Measurements from ENCODE around the gene CCDC137. TPM values are rescaled to one million over a fixed set of nuclear protein-coding genes. Genes with fewer than 3 reads are reported as not detected.

The CCDC137 gene
- total and polyA plus RNA-seq, 2 of the 13 experiments (the other 11 are each of a cell fraction or from before 2014, with no cell fraction given), result 14.6 to 39.1 TPM

- TF ChIP-seq RAD21 (CRISPR knock-in tag; IDR thresholded peaks at IDR 0.05) (peak; percentile 47), MBD4 (IDR thresholded peaks at IDR 0.05; ENCODE audit: borderline replicate concordance, low read length) (no peak), NFIC (IDR thresholded peaks at IDR 0.05; ENCODE audit: low read length) (no peak), ZBTB34 (CRISPR knock-in tag; IDR thresholded peaks at IDR 0.05) (0 out of 2 replicates have a peak, but pooled peaks have one; percentile 15), MAZ (IDR thresholded peaks at IDR 0.05; ENCODE audit: borderline replicate concordance, low read depth, low read length) (peak; percentile 46; the same call in 1 of the 2 replicates), MAZ (CRISPR knock-in tag; IDR thresholded peaks at IDR 0.05; ENCODE audit: low read depth) (peak; percentile 91), ZNF773 (CRISPR knock-in tag; IDR thresholded peaks at IDR 0.05; ENCODE audit: borderline replicate concordance) (no peak; the same call in 1 of the 2 replicates), CEBPB (IDR thresholded peaks at IDR 0.05; ENCODE audit: borderline replicate concordance, low read depth, low read length) (no peak), NR2C2 (CRISPR knock-in tag; IDR thresholded peaks at IDR 0.05; ENCODE audit: borderline replicate concordance) (peak; percentile 92), ZNF724P (CRISPR knock-in tag; IDR thresholded peaks at IDR 0.05; ENCODE audit: borderline replicate concordance) (0 out of 2 replicates have a peak, but pooled peaks have one; percentile 30), TP53 (CRISPR knock-in tag; conservative IDR thresholded peaks at IDR 0.05) (no peak; the same call in 1 of the 2 replicates), ZNF878 (CRISPR knock-in tag; IDR thresholded peaks at IDR 0.05) (no peak), MYNN (CRISPR knock-in tag; IDR thresholded peaks at IDR 0.05; ENCODE audit: low read depth) (peak; percentile 79; the same call in 1 of the 2 replicates), NCOR1 (IDR thresholded peaks at IDR 0.05; ENCODE audit: borderline replicate concordance, low read length) (no peak), SETDB1 (CRISPR knock-in tag; IDR thresholded peaks at IDR 0.05; ENCODE audit: borderline replicate concordance) (no peak), SIX4 (CRISPR knock-in tag; IDR thresholded peaks at IDR 0.05) (peak; percentile 82), ZNF652 (CRISPR knock-in tag; IDR thresholded peaks at IDR 0.05; ENCODE audit: borderline replicate concordance, low read depth) (peak; percentile 14; the same call in 1 of the 2 replicates), ONECUT2 (CRISPR knock-in tag; IDR thresholded peaks at IDR 0.05) (peak; percentile 40; the same call in 1 of the 2 replicates), ZBTB20 (CRISPR knock-in tag; IDR thresholded peaks at IDR 0.05; ENCODE audit: borderline replicate concordance, low read depth) (peak; percentile 79; the same call in 1 of the 2 replicates), GLI4 (CRISPR knock-in tag; IDR thresholded peaks at IDR 0.05; ENCODE audit: borderline replicate concordance) (0 out of 2 replicates have a peak, but pooled peaks have one; percentile 89), ATF2 (CRISPR knock-in tag; IDR thresholded peaks at IDR 0.05) (peak; percentile 96), ZNF264 (CRISPR knock-in tag; IDR thresholded peaks at IDR 0.05) (peak; percentile 87), NAIF1 (CRISPR knock-in tag; IDR thresholded peaks at IDR 0.05; ENCODE audit: borderline replicate concordance) (0 out of 2 replicates have a peak, but pooled peaks have one; percentile 67), RXRB (CRISPR knock-in tag; IDR thresholded peaks at IDR 0.05; ENCODE audit: borderline replicate concordance) (peak; percentile 82), ZSCAN31 (CRISPR knock-in tag; IDR thresholded peaks at IDR 0.05; ENCODE audit: low read depth) (peak; percentile 98)
Observed at GRCh38 chr17:81702934-81703746, 36.6 kb downstream of the CCDC137 start, which contains the start of gene MRPL12 (continued).
